ENCODE measurements around the gene GRB2. TPM values are rescaled to one million over a fixed set of nuclear protein-coding genes. Genes with fewer than 3 reads are reported as not detected.
A peak's percentile ranks its signal among the peaks of the same experiment; 100 is the strongest.

GRB2 gene
- total and polyA plus RNA-seq, 10 of the 15 experiments (the other 5 are each of a cell fraction or from before 2014, with no cell fraction given): 113 to 268 (median 158) TPM

GRCh38 chr17:75383842-75384195 lies 21.7 kb downstream of the GRB2 start (continued):
- TF ChIP-seq ASH2L (IDR thresholded peaks at IDR 0.05; ENCODE audit: borderline replicate concordance, low read depth): no peak

DNA sequence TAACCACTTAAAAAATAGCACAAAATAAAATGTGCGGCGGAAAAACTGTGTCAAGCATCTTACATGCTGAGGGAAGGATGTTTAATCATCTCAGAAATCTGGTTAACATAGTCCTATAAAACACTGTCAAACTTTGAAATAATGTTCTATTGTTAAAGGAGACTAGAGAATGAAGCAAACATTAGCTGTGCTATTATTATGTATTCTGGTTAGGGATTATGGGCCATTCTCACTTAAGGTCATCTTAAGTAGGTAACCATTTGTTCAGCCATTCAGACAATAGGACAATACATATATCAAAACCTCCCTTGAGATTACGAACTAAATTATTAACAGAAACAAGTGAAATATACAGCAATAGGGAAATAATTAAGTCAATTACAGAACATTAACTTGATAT lies 24.7 kb downstream of the GRB2 start:
- in situ Hi-C loops (cut with MboI): no loop called here

More for the DNA sequence above, 24.7 kb downstream of the GRB2 start:
- Histone ChIP-seq H3K9me3 (replicated peaks; ENCODE audit: control insufficient read depth, insufficient read depth, low read length) (no peaks in the 10 kb centered on the region), H2AFZ (ENCODE audit: control insufficient read depth, low read depth, low read length) (no peak overlapping the region), H3K79me2 (ENCODE audit: control insufficient read depth, insufficient read depth, low read length) (peaks cover 90% of the 10 kb centered on the region), H4K20me1 (ENCODE audit: control insufficient read depth, insufficient read depth) (peaks cover 9% of the 10 kb centered on the region; the same call in 1 of the 2 replicates), H3K36me3 (ENCODE audit: control insufficient read depth in 2 of 2, insufficient read depth in 2 of 2, low read length in 1 of 2) (peaks cover 7 to 11% of the 10 kb centered on the region in 2 experiments; a peak in 3 of 4 replicates), H3K9ac (ENCODE audit: control insufficient read depth, insufficient read depth, low read length) (no peak overlapping the region), H3K4me3 (no peak overlapping the region), H3K27me3 (replicated peaks in 1 of 2; ENCODE audit: control insufficient read depth in 2 of 2, insufficient read depth in 2 of 2, low read length in 1 of 2) (no peaks in the 10 kb centered on the region), H3K27ac (ENCODE audit: control insufficient read depth, insufficient read depth) (no peak overlapping the region), H3K4me2 (ENCODE audit: control insufficient read depth, insufficient read depth) (no peak overlapping the region), H3K4me1 (ENCODE audit: control insufficient read depth, insufficient read depth, low read length) (peaks cover 6% of the 10 kb centered on the region; the same call in 1 of the 2 replicates)
- DNase-seq (ENCODE audit: low read depth, low spot score) (no peak), ATAC-seq (peak; percentile 28; the same call in 1 of the 3 replicates), FAIRE-seq (no peak)
- intact Hi-C loops (cut with micrococcal nuclease; ENCODE audit: unreplicated experiment): no loop called here
- no TSS peak for BruUV-seq (replicated peaks)
- RAD21 ChIA-PET (ENCODE audit: unreplicated experiment): interaction anchor here (0.6 to 3.8 kb wide), 17 partner anchors 12 to 92 kb away, joined by 3 to 18 read pairs (median 5); partner anchors contain the start of gene SLC25A19
- no peak for TF ChIP-seq NFYB (IDR thresholded peaks at IDR 0.05; ENCODE audit: insufficient read depth, low read depth, low read length)
- no peak for TF ChIP-seq KDM1A (IDR thresholded peaks at IDR 0.05; ENCODE audit: borderline replicate concordance)
- no peak for TF ChIP-seq SREBF1 (IDR thresholded peaks at IDR 0.05; ENCODE audit: low read length)
- TF ChIP-seq, protein P1, sequence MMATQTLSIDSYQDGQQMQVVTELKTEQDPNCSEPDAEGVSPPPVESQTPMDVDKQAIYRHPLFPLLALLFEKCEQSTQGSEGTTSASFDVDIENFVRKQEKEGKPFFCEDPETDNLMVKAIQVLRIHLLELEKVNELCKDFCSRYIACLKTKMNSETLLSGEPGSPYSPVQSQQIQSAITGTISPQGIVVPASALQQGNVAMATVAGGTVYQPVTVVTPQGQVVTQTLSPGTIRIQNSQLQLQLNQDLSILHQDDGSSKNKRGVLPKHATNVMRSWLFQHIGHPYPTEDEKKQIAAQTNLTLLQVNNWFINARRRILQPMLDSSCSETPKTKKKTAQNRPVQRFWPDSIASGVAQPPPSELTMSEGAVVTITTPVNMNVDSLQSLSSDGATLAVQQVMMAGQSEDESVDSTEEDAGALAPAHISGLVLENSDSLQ (IDR thresholded peaks at IDR 0.05): no peak
- POLR2A ChIA-PET: interaction anchor here (0.5 to 5.1 kb wide), 13 partner anchors 10 to 92 kb away, joined by 3 to 40 read pairs (median 6); partner anchors contain the start of gene SLC25A19
- 80% methylated on average over 3 of the region's 3 CpGs for WGBS (ENCODE audit: insufficient coverage, insufficient replicate concordance, low lambda C conversion rate, missing lambda C conversion rate)
- CTCF ChIA-PET: interaction anchor here (0.7 to 3.9 kb wide), 22 partner anchors 9 to 297 kb away, joined by 3 to 30 read pairs (median 6); partner anchors contain the start of genes GRB2, MIF4GD and SLC25A19
- SMC1A ChIA-PET (ENCODE audit: uncharacterized antibody, unreplicated experiment): interaction anchor here (0.7 to 6.8 kb wide), 17 partner anchors 9 to 110 kb away, joined by 3 to 101 read pairs (median 7); partner anchors contain the start of genes MIF4GD and SLC25A19

Measured in GM12878 (cell line).